Activated T-cell treated with anti-CD3 and anti-CD28 coated beads, Interleukin-2, amount 50 U/mL, for 24 hours (primary cell): ENCODE results near the gene PSME1.
"Not testable (repeated sequence)": the region's sequence is repeated elsewhere in the genome, so short reads cannot be mapped to it uniquely, and the experiment has no call there.

Experiments used
- DNase-seq: peaks from one replicate; pipeline ENCODE4 v3.0.0-alpha.2; 2020
- H3K27ac Mint-ChIP-seq: 2 replicates; pipeline ENCODE4 v1.8.0; 2020; ENCODE audit warnings: mild to moderate bottlenecking, mixed read lengths
- H3K27me3 Mint-ChIP-seq: 2 replicates; pipeline ENCODE4 v1.8.0; 2020; ENCODE audit warnings: mixed read lengths
- H3K36me3 Mint-ChIP-seq: 2 replicates; pipeline ENCODE4 v1.8.0; 2020; ENCODE audit warnings: low read depth, mixed read lengths
- H3K4me1 Mint-ChIP-seq: 2 replicates; pipeline ENCODE4 v1.8.0; 2020; ENCODE audit warnings: low read depth, mixed read lengths
- H3K4me3 Mint-ChIP-seq: 2 replicates; pipeline ENCODE4 v1.8.0; 2020; ENCODE audit warnings: mild to moderate bottlenecking, moderate library complexity, mixed read lengths
- H3K9me3 Mint-ChIP-seq: 2 replicates; pipeline ENCODE4 v1.8.0; 2020; ENCODE audit warnings: mixed read lengths

PSME1 gene

DNA sequence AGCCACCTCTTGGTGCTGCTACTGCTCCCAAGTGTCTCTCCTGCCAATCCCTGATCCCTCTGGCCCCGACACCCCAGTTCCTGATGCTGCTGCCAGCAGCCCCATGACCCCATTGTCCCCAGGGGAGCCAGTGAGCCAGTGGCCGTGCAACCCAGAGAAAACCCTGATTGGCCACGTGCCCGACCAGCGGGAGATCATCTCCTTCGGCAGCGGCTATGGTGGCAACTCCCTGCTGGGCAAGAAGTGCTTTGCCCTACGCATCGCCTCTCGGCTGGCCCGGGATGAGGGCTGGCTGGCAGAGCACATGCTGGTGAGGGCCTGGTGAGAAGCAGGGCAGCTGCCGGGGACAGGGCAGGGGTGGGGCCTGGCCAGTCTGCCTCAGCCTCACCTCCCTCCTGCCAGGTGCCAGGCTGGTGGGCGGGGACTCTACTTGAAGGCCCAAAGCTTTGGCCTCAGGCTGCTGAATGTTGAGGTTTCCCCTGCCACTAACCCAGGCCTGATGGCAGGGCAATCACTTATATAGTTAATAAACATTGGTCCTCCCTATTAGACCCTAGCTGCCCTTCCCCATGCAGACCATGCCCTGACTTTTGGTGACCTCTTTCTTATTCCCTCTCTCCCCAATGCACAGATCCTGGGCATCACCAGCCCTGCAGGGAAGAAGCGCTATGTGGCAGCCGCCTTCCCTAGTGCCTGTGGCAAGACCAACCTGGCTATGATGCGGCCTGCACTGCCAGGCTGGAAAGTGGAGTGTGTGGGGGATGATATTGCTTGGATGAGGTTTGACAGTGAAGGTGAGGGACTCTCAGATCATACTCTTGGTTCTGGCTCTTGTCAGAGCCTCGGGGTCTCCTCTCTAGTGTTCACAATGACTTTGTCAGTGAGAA lies 36.8 kb upstream of the PSME1 start:
- Mint-ChIP-seq H3K4me1 (peaks cover 15% of the 10 kb centered on the region), H3K9me3 (no peaks in the 10 kb centered on the region), H3K27me3 (no peaks in the 10 kb centered on the region), H3K36me3 (peaks cover 88% of the 10 kb centered on the region), H3K4me3 (no peak overlapping the region), H3K27ac (no peak overlapping the region)
- no peak for DNase-seq

DNA sequence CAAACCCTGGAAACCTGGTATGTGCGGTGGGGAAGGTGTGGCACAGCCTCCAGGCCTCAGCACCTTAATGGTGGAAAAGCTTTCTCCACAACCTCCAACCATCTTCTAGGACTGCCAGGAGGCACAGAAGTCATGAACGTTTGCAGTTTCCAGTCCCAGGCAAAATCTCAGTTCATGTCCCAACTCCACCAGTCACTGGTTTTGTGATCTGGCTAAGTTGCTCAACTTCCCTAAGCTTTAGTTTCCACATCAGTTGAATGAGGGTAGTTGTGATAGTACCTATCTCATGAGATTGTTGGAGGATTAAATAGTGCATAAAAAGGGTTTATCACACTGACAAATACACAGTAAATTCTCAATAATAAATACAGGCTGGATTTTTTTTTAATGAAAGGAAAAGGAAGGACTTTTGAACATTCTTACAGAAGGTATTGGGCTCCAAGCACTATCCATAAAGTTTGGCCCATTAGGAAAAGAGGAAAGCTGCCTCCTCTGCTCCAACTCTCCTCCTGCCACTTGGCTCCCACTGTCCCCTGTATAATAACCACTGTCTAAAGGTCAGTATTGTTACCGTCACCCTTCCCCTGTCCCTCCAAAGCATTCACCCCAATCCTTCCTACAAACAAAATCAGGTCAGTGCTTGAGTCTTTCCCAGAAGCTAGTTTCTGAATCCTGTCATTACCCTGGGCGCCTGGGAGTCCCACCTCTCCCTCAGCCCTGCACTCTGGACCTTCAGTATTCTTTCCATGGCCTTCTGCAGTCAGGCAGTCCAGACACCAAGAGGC lies 35.6 kb upstream of the PSME1 start:
- Mint-ChIP-seq H3K27me3 (no peaks in the 10 kb centered on the region), H3K4me1 (peaks cover 13% of the 10 kb centered on the region), H3K4me3 (no peak overlapping the region), H3K36me3 (peaks cover 89% of the 10 kb centered on the region), H3K9me3 (no peaks in the 10 kb centered on the region), H3K27ac (peak overlapping the region; percentile 29)
- DNase-seq, result no peak

DNA sequence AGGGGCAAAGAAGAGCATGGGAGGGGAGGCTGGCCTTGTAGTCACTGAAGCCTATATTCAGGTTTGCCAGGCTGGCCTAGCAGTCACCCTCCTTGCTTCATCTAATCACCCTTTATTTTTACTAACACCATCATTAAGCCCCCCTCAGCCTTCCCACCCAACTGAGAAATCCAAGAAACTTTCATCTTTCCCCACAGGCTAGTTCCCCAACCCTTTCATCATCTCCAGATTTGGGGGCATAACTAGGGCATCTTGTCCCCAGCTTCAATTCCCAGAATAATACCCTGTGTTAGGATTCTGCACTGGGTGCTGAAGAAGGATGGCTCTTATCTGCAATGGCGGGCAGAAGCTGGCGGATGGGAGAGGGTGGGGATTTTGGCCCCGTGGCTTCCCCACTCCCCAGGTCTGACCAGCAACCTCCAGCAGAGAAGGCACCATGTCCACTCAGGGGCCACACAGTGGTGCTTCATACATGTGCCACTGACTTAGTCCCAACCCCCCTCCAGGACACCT lies 35.0 kb upstream of the PSME1 start:
- H3K36me3 Mint-ChIP-seq, result peaks cover 84% of the 10 kb centered on the region
- no peak overlapping the region for H3K27ac Mint-ChIP-seq

DNA sequence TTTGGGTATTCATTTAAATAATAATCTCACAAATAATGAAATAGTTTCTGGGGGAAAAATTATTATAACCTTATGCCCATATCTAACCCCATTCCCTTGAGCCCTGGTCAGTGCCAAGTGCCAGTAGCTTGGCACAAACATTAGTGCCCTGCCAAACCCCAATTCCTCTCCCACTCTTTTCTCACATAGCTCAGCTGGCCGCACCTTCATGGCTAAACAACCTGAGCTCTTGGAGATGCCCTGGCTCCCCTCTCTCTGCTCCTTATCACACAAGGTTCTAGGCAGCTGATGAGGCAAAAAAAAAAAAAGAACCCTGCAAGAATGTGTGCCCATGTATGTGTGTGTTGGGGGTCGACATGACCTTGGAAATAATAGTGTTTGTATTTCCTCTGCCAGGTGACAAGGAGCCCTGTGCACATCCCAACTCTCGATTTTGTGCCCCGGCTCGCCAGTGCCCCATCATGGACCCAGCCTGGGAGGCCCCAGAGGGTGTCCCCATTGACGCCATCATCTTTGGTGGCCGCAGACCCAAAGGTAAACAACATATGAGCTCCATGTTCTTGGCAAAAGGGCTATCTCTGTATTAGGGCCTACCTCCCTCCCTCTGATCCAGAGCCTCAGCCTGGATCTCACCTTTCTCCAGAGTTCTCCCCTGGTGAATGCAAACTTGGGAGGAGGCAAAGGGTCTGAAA lies 33.5 kb upstream of the PSME1 start:
- no peaks in the 10 kb centered on the region for H3K27me3 Mint-ChIP-seq
- H3K27ac Mint-ChIP-seq, result no peak overlapping the region
- H3K4me1 Mint-ChIP-seq, result peaks cover 4% of the 10 kb centered on the region
- H3K9me3 Mint-ChIP-seq, result no peaks in the 10 kb centered on the region
- peaks cover 73% of the 10 kb centered on the region for H3K36me3 Mint-ChIP-seq
- H3K4me3 Mint-ChIP-seq, result no peak overlapping the region
- no peak for DNase-seq

More for the DNA sequence above, 35.0 kb upstream of the PSME1 start:
- H3K9me3 Mint-ChIP-seq, result no peaks in the 10 kb centered on the region
- peaks cover 10% of the 10 kb centered on the region for H3K4me1 Mint-ChIP-seq
- no peak overlapping the region for H3K4me3 Mint-ChIP-seq
- DNase-seq, result no peak
- no peaks in the 10 kb centered on the region for H3K27me3 Mint-ChIP-seq

DNA sequence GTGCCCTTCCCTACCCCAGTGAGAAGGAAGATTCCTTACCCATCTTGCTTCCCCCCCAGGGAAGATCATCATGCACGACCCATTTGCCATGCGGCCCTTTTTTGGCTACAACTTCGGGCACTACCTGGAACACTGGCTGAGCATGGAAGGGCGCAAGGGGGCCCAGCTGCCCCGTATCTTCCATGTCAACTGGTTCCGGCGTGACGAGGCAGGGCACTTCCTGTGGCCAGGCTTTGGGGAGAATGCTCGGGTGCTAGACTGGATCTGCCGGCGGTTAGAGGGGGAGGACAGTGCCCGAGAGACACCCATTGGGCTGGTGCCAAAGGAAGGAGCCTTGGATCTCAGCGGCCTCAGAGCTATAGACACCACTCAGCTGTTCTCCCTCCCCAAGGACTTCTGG lies 32.5 kb upstream of the PSME1 start:
- no peak overlapping the region for H3K27ac Mint-ChIP-seq

DNA sequence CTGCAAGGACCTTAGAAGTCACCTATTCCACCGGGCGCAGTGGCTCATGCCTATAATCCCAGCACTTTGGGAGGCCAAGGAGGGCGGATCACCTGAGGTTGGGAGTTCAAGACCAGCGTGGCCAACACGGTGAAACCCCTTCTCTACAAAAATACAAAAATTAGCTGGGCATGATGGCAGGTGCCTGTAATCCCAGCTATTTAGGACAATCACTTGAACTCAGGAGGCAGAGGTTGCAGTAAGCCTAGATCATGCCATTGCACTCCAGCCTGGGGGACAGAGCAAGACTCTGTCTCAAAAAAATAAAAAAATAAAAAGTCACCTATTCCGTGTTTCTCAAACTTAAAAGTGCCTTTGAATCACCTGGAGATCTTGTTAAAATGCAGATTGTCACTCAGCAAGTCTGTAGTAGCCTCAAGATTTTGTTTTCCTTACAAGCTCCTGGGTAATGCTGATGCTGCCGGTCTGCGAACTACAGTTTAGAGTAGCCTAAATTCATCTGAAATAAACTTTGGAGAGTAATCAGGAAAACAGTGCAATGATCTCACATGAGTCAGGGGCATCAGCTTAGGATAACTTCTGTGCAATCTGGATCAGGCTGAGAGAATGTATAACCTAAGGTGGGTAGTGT lies 30.3 kb upstream of the PSME1 start:
- not testable (repeated sequence) for H3K4me3 Mint-ChIP-seq, H3K9me3 Mint-ChIP-seq, H3K27me3 Mint-ChIP-seq, DNase-seq
- peaks cover 42% of the 10 kb centered on the region for H3K36me3 Mint-ChIP-seq
- peak overlapping the region; percentile 71 for H3K27ac Mint-ChIP-seq
- H3K4me1 Mint-ChIP-seq, result peaks cover 23% of the 10 kb centered on the region

More for the DNA sequence above, 32.5 kb upstream of the PSME1 start:
- no peaks in the 10 kb centered on the region for H3K9me3 Mint-ChIP-seq
- H3K36me3 Mint-ChIP-seq, result peaks cover 65% of the 10 kb centered on the region
- H3K4me1 Mint-ChIP-seq, result peaks cover 8% of the 10 kb centered on the region
- H3K4me3 Mint-ChIP-seq, result no peak overlapping the region
- no peaks in the 10 kb centered on the region for H3K27me3 Mint-ChIP-seq
- DNase-seq, result no peak

DNA sequence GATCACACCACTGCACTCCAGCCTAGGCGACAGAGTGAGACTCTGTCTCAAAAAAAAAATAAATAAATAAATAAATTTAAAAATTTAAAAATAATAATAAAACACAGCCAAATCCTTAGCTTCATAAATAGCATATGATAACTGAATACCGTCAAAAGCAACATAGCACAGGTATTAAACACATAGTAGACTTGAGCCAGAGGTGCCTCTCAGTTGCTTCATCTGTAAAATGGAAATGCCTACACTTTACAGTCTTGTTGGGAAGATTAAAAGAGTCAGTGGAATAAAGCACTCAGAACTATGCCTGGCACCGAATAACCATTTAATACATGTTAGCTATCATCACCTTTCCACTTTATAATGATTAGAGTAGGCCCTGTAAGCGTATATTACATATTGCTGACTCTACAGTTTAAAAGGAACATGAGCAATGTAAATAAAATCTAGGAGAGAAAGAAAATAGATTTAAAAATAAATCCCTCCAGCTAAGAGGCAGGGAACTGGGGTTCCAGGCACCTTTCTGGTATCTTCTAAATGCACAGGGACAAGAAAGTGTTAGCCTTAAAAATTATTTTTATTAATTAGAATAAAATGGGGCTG lies 29.2 kb upstream of the PSME1 start:
- Mint-ChIP-seq H3K27ac (no peak overlapping the region), H3K9me3 (no peaks in the 10 kb centered on the region), H3K36me3 (peaks cover 32% of the 10 kb centered on the region), H3K4me1 (peaks cover 23% of the 10 kb centered on the region), H3K27me3 (no peaks in the 10 kb centered on the region), H3K4me3 (no peak overlapping the region)
- no peak for DNase-seq

DNA sequence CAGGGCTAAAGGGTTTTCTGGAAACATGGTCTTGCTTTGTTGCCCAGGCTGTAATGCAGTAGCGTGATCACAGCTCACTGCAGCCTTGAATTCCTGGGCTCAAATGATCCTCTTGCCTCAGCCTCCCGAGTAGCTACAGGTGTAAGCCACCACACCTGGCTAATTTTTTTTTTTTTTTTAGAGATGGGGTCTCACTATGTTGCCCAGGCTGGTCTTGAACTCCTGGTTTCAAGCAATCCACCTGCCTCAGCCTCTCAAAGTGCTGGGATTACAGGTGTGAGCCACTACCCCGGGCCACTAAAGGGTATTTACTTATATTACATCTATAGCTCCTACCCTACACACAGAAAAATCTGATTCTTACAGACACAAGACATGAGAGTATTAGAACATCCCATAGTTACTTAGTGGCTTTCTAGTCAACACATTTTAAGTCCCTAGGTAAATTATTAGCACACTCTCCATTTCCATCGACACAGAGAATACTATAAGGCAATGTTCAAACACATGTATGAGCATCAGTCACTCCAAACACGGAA lies 27.6 kb upstream of the PSME1 start:
- Mint-ChIP-seq H3K27me3 (no peaks in the 10 kb centered on the region), H3K4me3 (peak overlapping the region; percentile 52), H3K27ac (peak overlapping the region; percentile 95), H3K9me3 (no peaks in the 10 kb centered on the region), H3K4me1 (peaks cover 23% of the 10 kb centered on the region), H3K36me3 (peaks cover 19% of the 10 kb centered on the region)
- DNase-seq, result no peak

DNA sequence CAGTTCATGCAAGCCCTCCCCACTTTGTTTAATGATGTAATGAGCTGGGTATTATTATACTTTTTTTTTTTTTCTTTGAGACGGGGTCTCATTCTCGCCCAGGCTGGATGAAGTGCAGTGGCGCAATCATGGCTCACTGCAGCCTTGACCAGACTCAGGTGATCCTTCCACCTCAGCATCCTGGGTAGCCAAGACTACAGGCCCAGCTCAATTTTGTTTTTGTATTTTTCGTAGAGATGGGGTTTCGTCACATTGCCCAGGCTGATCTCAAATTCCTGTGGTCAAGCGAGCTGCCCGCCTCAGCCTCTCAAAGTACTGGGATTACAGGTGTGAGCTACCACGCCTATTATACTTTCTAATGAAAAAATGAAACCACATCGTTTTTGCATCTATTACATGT lies 25.9 kb upstream of the PSME1 start:
- H3K4me1 Mint-ChIP-seq, result peaks cover 25% of the 10 kb centered on the region

DNA sequence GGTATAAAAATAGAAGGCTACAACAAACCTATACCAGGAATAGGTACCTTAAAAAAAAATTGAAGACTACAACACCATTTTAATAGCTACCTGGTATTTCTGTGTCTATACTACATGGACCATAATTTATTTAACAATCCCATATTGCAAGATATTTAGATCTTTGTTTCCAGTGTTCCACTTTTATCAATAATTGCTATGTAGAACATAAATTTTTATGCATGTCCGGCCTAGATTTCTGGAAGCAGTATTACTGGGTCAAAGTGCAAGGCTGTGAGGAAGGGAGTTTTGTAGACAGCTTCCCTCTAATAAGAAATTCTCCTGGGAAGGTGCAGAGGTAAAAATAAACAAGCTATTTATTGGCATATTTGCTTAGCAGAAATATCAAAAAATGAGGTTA lies 25.5 kb upstream of the PSME1 start:
- no peaks in the 10 kb centered on the region for H3K9me3 Mint-ChIP-seq

More for the DNA sequence above, 25.9 kb upstream of the PSME1 start:
- Mint-ChIP-seq H3K27ac (no peak overlapping the region), H3K27me3 (no peaks in the 10 kb centered on the region), H3K9me3 (no peaks in the 10 kb centered on the region), H3K36me3 (peaks cover 15% of the 10 kb centered on the region), H3K4me3 (no peak overlapping the region)
- no peak for DNase-seq

DNA sequence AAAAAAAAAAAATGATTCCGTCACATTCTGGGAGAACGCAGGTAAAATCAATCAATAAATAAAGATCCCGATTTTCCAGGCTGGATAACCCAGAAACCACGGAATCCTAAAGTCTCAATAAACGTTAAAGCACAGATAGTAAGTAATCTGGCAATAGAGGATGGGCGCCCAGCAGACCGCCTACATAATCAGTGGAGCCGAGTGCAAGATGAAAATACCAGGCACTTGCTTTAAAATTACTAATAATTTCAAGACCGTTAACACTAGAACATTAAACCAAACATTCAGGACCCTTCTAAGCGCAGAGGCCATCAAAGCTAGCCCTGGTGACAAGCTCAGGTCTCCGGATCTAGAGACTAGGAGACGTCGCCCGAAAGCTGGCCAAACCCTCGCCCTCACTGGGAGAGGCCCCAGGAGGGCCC lies 22.6 kb upstream of the PSME1 start:
- H3K4me3 Mint-ChIP-seq, result peak overlapping the region; percentile 90
- no peaks in the 10 kb centered on the region for H3K27me3 Mint-ChIP-seq
- H3K36me3 Mint-ChIP-seq, result peaks cover 44% of the 10 kb centered on the region
- peaks cover 39% of the 10 kb centered on the region for H3K4me1 Mint-ChIP-seq
- H3K9me3 Mint-ChIP-seq, result no peaks in the 10 kb centered on the region
- H3K27ac Mint-ChIP-seq, result peak overlapping the region; percentile 99
- no peak for DNase-seq

More for the DNA sequence above, 25.5 kb upstream of the PSME1 start:
- no peak for DNase-seq
- Mint-ChIP-seq H3K36me3 (peaks cover 17% of the 10 kb centered on the region), H3K27ac (no peak overlapping the region), H3K27me3 (no peaks in the 10 kb centered on the region), H3K4me1 (peaks cover 30% of the 10 kb centered on the region), H3K4me3 (no peak overlapping the region)

DNA sequence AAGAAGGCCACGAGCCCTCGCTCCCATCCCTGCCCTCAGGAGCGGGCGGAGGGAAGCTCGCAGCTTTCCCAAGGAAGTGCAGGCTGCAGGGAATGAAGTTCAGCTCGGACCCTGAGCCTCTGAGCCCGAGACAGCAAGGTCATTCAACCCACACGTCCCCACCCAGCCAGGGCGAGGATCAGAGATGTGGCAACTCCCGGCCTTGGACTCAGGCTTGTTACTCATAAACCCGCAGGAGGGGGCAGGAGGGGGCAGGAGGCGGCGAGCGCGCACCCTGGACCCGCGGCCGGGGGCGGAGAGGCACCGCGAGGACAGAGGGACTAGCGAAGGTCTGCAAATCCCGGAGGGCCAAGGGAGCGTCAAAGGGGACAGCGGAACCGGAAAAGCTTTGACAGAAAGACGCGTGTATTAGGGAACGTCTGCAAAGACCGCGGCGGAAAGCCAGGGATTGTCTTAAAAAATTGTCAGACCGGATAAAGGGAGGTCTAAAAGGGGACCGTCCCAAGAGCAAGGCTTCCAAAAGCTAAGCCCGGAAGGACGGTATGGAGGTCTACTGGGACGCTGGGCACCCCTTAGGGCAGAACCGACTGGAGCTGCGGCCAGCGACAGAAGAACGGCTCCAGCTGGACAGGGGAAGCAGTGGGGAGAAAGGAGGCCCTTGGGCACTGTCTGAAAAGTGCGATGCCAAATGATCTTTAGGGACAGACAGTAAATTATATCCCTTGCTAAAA lies 22.0 kb upstream of the PSME1 start:
- peaks cover 50% of the 10 kb centered on the region for H3K36me3 Mint-ChIP-seq
- peak overlapping the region; percentile 99 for H3K27ac Mint-ChIP-seq
- no peaks in the 10 kb centered on the region for H3K27me3 Mint-ChIP-seq
- H3K4me1 Mint-ChIP-seq, result peaks cover 33% of the 10 kb centered on the region
- H3K4me3 Mint-ChIP-seq, result peak overlapping the region; percentile 90
- H3K9me3 Mint-ChIP-seq, result no peaks in the 10 kb centered on the region
- DNase-seq, result peak; percentile 85
